GM12878 (cell line): Measurements from ENCODE around the gene PEX1. TPM values are rescaled to one million over a fixed set of nuclear protein-coding genes. Genes with fewer than 3 reads are reported as not detected.

Source experiments
- ATAC-seq: fragments of 200-7000 bp; cut with Tn5 transposase; 3 replicates; pipeline ENCODE4 v1.9.1; 2020; ENCODE audit warnings: mild to moderate bottlenecking, moderate library complexity
- BruUV-seq: library from RNA; stranded (reverse); fragments of 400-500 nt; replicated peaks from 2 replicates; lab custom pipeline; 2021; lab: Mats Ljungman, UMichigan
- CTCF ChIA-PET: fragments of 300-600 bp; sonication (Branson Sonifier 250); formaldehyde crosslinking; extraction: SDS; loops from one replicate; lab custom pipeline; 2021; ENCODE audit warnings: inconsistent platforms; lab: Yijun Ruan, JAX
- POLR2A ChIA-PET: fragments of 350-600 bp; formaldehyde crosslinking; extraction: SDS; loops from one replicate; lab custom pipeline; 2021; ENCODE audit warnings: inconsistent platforms; lab: Charles Lee
- RAD21 ChIA-PET: fragments of 300-600 bp; sonication (Branson Sonifier 250); formaldehyde crosslinking; loops from one replicate; lab custom pipeline; 2023; ENCODE audit warnings: antibody characterized with exemption; ENCODE audit not compliant: unreplicated experiment; lab: Charles Lee
- SMC1A ChIA-PET: fragments of 300-600 bp; sonication (Branson Sonifier 250); formaldehyde crosslinking; loops from one replicate; lab custom pipeline; 2023; ENCODE audit not compliant: unreplicated experiment, uncharacterized antibody; lab: Charles Lee
- DNase-seq: peaks from one replicate; pipeline ENCODE4 v3.0.0-alpha.2; 2011; ENCODE audit warnings: low read depth, low spot score
- FAIRE-seq: peaks from 3 replicates; lab custom pipeline; 2011; peaks lifted over from hg19 to GRCh38; lab: Jason Lieb, UNC
- H2AFZ ChIP-seq: 2 replicates; pipeline ENCODE4 v1.6.0; 2011; ENCODE audit warnings: low read depth, low read length, control low read depth; ENCODE audit not compliant: control insufficient read depth
- H3K27ac ChIP-seq: 2 replicates; pipeline ENCODE4 v1.5.1; 2011; ENCODE audit warnings: control low read depth; ENCODE audit not compliant: control insufficient read depth, insufficient read depth
- H3K27me3 ChIP-seq, 2 experiments: replicated peaks in 1 of 2; 2 replicates each; pipeline versions ENCODE4 v1.6.0 to v1.6.1; 2011; ENCODE audit warnings: low read length in 1 of 2; ENCODE audit not compliant: control insufficient read depth in 2 of 2, insufficient read depth in 2 of 2
- H3K36me3 ChIP-seq, 2 experiments: 2 replicates each; pipeline ENCODE4 v1.5.1; 2011; ENCODE audit warnings: low read length in 1 of 2; ENCODE audit not compliant: control insufficient read depth in 2 of 2, insufficient read depth in 2 of 2
- H3K4me1 ChIP-seq: 2 replicates; pipeline ENCODE4 v1.6.1; 2011; ENCODE audit warnings: mild to moderate bottlenecking, low read length, moderate library complexity, mixed read lengths; ENCODE audit not compliant: control insufficient read depth, insufficient read depth
- H3K4me2 ChIP-seq: 2 replicates; pipeline ENCODE4 v1.6.0; 2011; ENCODE audit warnings: control low read depth; ENCODE audit not compliant: control insufficient read depth, insufficient read depth
- H3K4me3 ChIP-seq: fragments of 200-600 bp; sonication (generic); 2 replicates; pipeline ENCODE4 v1.5.1; 2016
- H3K79me2 ChIP-seq: 2 replicates; pipeline ENCODE4 v1.6.0; 2011; ENCODE audit warnings: low read length; ENCODE audit not compliant: control insufficient read depth, insufficient read depth
- H3K9ac ChIP-seq: 2 replicates; pipeline ENCODE4 v1.8.0; 2011; ENCODE audit warnings: low read length, control low read depth, mixed read lengths; ENCODE audit not compliant: control insufficient read depth, insufficient read depth
- H3K9me3 ChIP-seq: replicated peaks from 3 replicates; pipeline ENCODE4 v1.5.1; 2011; ENCODE audit warnings: mild to moderate bottlenecking, low read length; ENCODE audit not compliant: control insufficient read depth, insufficient read depth
- H4K20me1 ChIP-seq: 2 replicates; pipeline ENCODE4 v1.6.0; 2011; ENCODE audit not compliant: control insufficient read depth, insufficient read depth
- EED ChIP-seq: sonication (generic); IDR thresholded peaks from 2 replicates; pipeline ENCODE4 v1.6.1; 2016; ENCODE audit warnings: antibody characterized with exemption, low read depth
- GABPA ChIP-seq: IDR thresholded peaks from 2 replicates; pipeline ENCODE4 v1.6.1; 2014; ENCODE audit warnings: antibody characterized with exemption, low read depth, mild to moderate bottlenecking, inconsistent platforms
- KLF5 ChIP-seq: fragments of 450-650 bp; IDR thresholded peaks from 2 replicates; pipeline ENCODE4 v1.6.1; 2014; ENCODE audit warnings: mild to moderate bottlenecking; ENCODE audit not compliant: partially characterized antibody
- MYB ChIP-seq: fragments of 150-350 bp; IDR thresholded peaks from 2 replicates; pipeline ENCODE4 v1.6.1; 2014; ENCODE audit warnings: mild to moderate bottlenecking, low read depth, low read length, borderline replicate concordance
- TBL1XR1 ChIP-seq: IDR thresholded peaks from 2 replicates; pipeline ENCODE4 v1.6.1; 2012; ENCODE audit warnings: low read depth, low read length, improper control_type of control experiment
- ZNF207 ChIP-seq: fragments of 450-650 bp; IDR thresholded peaks from 2 replicates; pipeline ENCODE4 v1.6.1; 2014; ENCODE audit warnings: antibody characterized with exemption, mild to moderate bottlenecking, borderline replicate concordance
- WGBS: methylation state at CpG from one replicate; pipeline ENCODE4 v1.1.6; 2016; ENCODE audit warnings: low lambda C conversion rate; ENCODE audit not compliant: insufficient replicate concordance, insufficient coverage; ENCODE audit errors: missing lambda C conversion rate; 5-methylcytosine and 5-hydroxymethylcytosine counted together
- in situ Hi-C: fragments of 300-500 bp; cut with MboI; formaldehyde crosslinking; loops from 9 replicates; pipeline ENCODE4 v1.14.3; 2018; ENCODE audit warnings: mixed read lengths
- intact Hi-C: fragments of 100-400 bp; cut with micrococcal nuclease; formaldehyde crosslinking; loops from one replicate; pipeline ENCODE4 v1.14.2; 2022; ENCODE audit not compliant: unreplicated experiment
- polyA plus RNA-seq, 11 experiments: library from polyadenylated mRNA; depleted of rRNA in 4 of 11; unstranded in 6 of 11; stranded (reverse) in 5 of 11; fragments of >200 nt; fragmentation: Nextera tagmentation in 4 of 11; fragmentation: Illumina TruSeq in 1 of 11; extraction: Ambion mirVana in 4 of 11; extraction: Trizol in 1 of 11; gene quantifications; 1 replicate in 1 of 11; 2 replicates in 10 of 11; pipeline versions ENCODE4 v1.2.1 to v1.2.3, GENCODE V29; 2011 to 2016; ENCODE audit warnings: inconsistent platforms in 2 of 11, missing spikeins in 2 of 11, low read depth in 1 of 11
- total RNA-seq, 4 experiments: library from RNA; depleted of rRNA in 3 of 4; stranded (reverse); fragments of >200 nt in 3 of 4; fragmentation: Illumina TruSeq in 1 of 4; extraction: Trizol in 1 of 4; gene quantifications; 2 replicates each; pipeline versions ENCODE4 v1.2.1 to v1.2.3, GENCODE V29; 2013 to 2021
- TF ChIP-seq, protein P1 (sequence below): IDR thresholded peaks from 2 replicates; pipeline ENCODE4 v1.6.1; 2012; ENCODE audit warnings: low read depth, low read length, improper control_type of control experiment

Gene PEX1
- total and polyA plus RNA-seq, 10 of the 15 experiments (the other 5 are each of a cell fraction or from before 2014, with no cell fraction given) = 6.7 to 22.9 (median 15.4) TPM

DNA sequence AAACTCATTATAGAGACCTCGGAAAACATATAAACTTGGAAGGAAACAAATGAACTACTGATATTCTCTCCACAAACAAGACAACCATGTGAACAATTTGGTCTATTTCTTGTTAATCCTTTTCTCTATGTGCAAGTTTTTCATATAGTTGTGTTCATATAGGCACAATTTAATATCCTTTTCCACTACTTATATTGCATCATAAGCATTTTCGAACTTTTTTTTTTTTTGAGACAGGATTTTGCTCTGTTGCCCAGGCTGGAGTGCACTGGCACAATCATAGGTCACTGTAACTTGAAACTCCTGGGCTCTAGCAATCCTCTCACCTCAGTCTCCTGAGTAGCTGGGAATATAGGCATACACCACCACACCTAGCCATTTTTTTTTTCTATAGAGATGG, 5.2 kb downstream of the PEX1 start:
- no peaks in the 10 kb centered on the region for H3K36me3 ChIP-seq
- intact Hi-C loops = no loop called here
- no peak overlapping the region for H2AFZ ChIP-seq
- ChIA-PET CTCF (no interaction called here), POLR2A (no interaction called here), RAD21 (no interaction called here)
- no peaks in the 10 kb centered on the region for H3K9me3 ChIP-seq
- H3K27ac ChIP-seq = no peak overlapping the region
- no peak for ATAC-seq
- H3K4me2 ChIP-seq = no peak overlapping the region
- BruUV-seq = no TSS peak
- H4K20me1 ChIP-seq = no peaks in the 10 kb centered on the region
- no peak for FAIRE-seq
- no peaks in the 10 kb centered on the region for H3K4me1 ChIP-seq
- no peak for DNase-seq
- in situ Hi-C loops = no loop called here
- TF ChIP-seq TBL1XR1 (no peak), MYB (no peak), GABPA (no peak), KLF5 (no peak), ZNF207 (no peak)
- TF ChIP-seq, all 136 proteins: peak for 0
- Histone ChIP-seq H3K9ac (no peak overlapping the region), H3K4me3 (no peak overlapping the region), H3K27me3 (no peaks in the 10 kb centered on the region), H3K79me2 (peaks cover 14% of the 10 kb centered on the region)
- SMC1A ChIA-PET = no interaction called here
- WGBS = 92% methylated on average over 2 of the region's 2 CpGs

DNA sequence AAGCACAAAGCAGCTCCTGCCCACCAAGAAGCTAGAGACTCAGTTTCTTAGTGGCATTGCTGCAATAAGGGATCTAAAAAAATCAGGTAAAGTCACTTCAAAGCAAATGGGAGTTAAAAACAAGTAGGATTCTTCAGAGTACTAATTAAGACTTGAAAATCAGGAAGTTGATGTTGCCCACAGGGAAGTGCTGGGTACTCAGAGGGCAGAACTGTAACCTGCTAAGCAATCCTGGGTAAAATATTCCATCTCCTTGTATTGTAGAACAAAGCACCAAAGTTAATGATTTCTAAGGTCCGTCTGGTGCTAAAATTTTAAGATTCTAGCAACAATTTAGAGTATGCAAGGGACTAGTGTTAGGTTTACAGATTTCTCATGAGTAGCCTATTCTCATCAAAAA, 8.3 kb downstream of the PEX1 start:
- WGBS = 93% methylated on average over 1 of the region's 1 CpG
- BruUV-seq = no TSS peak
- Histone ChIP-seq H3K9me3 (no peaks in the 10 kb centered on the region), H2AFZ (no peak overlapping the region), H3K4me1 (no peaks in the 10 kb centered on the region), H3K79me2 (no peaks in the 10 kb centered on the region), H3K27me3 (no peaks in the 10 kb centered on the region), H3K27ac (no peak overlapping the region), H3K4me2 (no peak overlapping the region), H4K20me1 (no peaks in the 10 kb centered on the region), H3K9ac (no peak overlapping the region), H3K4me3 (no peak overlapping the region), H3K36me3 (no peaks in the 10 kb centered on the region)
- FAIRE-seq (no peak), DNase-seq (no peak), ATAC-seq (no peak)
- TF ChIP-seq, protein P1, sequence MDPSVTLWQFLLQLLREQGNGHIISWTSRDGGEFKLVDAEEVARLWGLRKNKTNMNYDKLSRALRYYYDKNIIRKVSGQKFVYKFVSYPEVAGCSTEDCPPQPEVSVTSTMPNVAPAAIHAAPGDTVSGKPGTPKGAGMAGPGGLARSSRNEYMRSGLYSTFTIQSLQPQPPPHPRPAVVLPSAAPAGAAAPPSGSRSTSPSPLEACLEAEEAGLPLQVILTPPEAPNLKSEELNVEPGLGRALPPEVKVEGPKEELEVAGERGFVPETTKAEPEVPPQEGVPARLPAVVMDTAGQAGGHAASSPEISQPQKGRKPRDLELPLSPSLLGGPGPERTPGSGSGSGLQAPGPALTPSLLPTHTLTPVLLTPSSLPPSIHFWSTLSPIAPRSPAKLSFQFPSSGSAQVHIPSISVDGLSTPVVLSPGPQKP = no peak
- TF ChIP-seq EED = no peak
- intact Hi-C loops (no loop called here), in situ Hi-C loops (no loop called here)
- SMC1A ChIA-PET = interaction anchor here (0.6 to 0.7 kb wide), 2 partner anchors 132 to 295 kb away, joined by 3 to 4 read pairs; no protein-coding TSS in a partner anchor
- POLR2A ChIA-PET = no interaction called here
- CTCF ChIA-PET = no interaction called here
- RAD21 ChIA-PET = no interaction called here
